Amygdala (tissue), 56 donors: ENCODE measurements around the gene SYNGR1.
A peak's percentile ranks its signal among the peaks of the same experiment; 100 is the strongest.

ENCODE experiments used
- DNase-seq, 56 donors: peaks; one replicate each; lab custom pipeline; 2025; lab: John Stamatoyannopoulos, UW

Gene SYNGR1

GRCh38 chr22:39423976-39424375 is 74.2 kb downstream of the SYNGR1 start:
- no peak for DNase-seq

GRCh38 chr22:39426380-39427043 is 76.7 kb downstream of the SYNGR1 start:
- DNase-seq: no peak

- no peak for DNase-seq
These were observed 78.2 kb downstream of the SYNGR1 start for GRCh38 chr22:39427751-39428596.

- no peak for DNase-seq
These were observed 78.8 kb downstream of the SYNGR1 start for GRCh38 chr22:39428597-39429071.

GRCh38 chr22:39429186-39429585 is 79.4 kb downstream of the SYNGR1 start:
- DNase-seq: no peak

GRCh38 chr22:39429916-39430575 is 80.3 kb downstream of the SYNGR1 start:
- DNase-seq: no peak

GRCh38 chr22:39430576-39431150 is 80.9 kb downstream of the SYNGR1 start:
- DNase-seq: no peak

- no peak for DNase-seq
These were observed 81.5 kb downstream of the SYNGR1 start for GRCh38 chr22:39431216-39431801.

- DNase-seq: peak in 1 of 56 donors; percentile 66
These were observed 82.0 kb downstream of the SYNGR1 start for GRCh38 chr22:39431821-39432251.

GRCh38 chr22:39432361-39432811 is 82.6 kb downstream of the SYNGR1 start:
- peak in 15 of 56 donors; percentile 9 to 54 (median 33) for DNase-seq

GRCh38 chr22:39433476-39434242 is 83.9 kb downstream of the SYNGR1 start:
- peak in 44 of 56 donors; percentile 13 to 84 (median 61) for DNase-seq

GRCh38 chr22:39434243-39434653 is 84.5 kb downstream of the SYNGR1 start:
- DNase-seq: peak in 53 of 56 donors; percentile 27 to 89 (median 72)

- peak in 4 of 56 donors; percentile 45 to 66 (median 60) for DNase-seq
These were observed 84.9 kb downstream of the SYNGR1 start for GRCh38 chr22:39434721-39435120.
